ENCODE measurements around the gene WFIKKN1. TPM values are rescaled to one million over a fixed set of nuclear protein-coding genes. Genes with fewer than 3 reads are reported as not detected.

Gene WFIKKN1
- total and polyA plus RNA-seq, 2 experiments from 2014 or later: 3.5 to 6.8 TPM

GRCh38 chr16:593406-593805 lies 37.4 kb upstream of the WFIKKN1 start:
- Mint-ChIP-seq H3K9me3 (no peaks in the 10 kb centered on the region; the same call in 2 of the 3 replicates), H3K27me3 (ENCODE audit: insufficient read depth, low read depth, poor library complexity) (peaks cover 22% of the 10 kb centered on the region), H3K36me3 (ENCODE audit: low read depth) (peaks cover 8% of the 10 kb centered on the region; the same call in 2 of the 3 replicates), H3K4me3 (no peak overlapping the region), H3K4me1 (peaks cover 9% of the 10 kb centered on the region), H3K27ac (no peak overlapping the region)
- H4K20me1 ChIP-seq (replicated peaks; ENCODE audit: insufficient read depth): peaks cover 19% of the 10 kb centered on the region
- DNase-seq (ENCODE audit: low spot score): no peak
- no peak for ATAC-seq
- TF ChIP-seq ZNF331 (CRISPR knock-in tag; IDR thresholded peaks at IDR 0.05; ENCODE audit: low read depth): no peak
- no peak for TF ChIP-seq EZH2 (IDR thresholded peaks at IDR 0.05; ENCODE audit: low read depth, unreplicated experiment)
- TF ChIP-seq CREB1 (CRISPR knock-in tag; IDR thresholded peaks at IDR 0.05; ENCODE audit: low read depth): no peak
- TF ChIP-seq NANOG (IDR thresholded peaks at IDR 0.05; ENCODE audit: borderline replicate concordance): no peak
- TF ChIP-seq POLR2AphosphoS5 (IDR thresholded peaks at IDR 0.05; ENCODE audit: low read depth): no peak
- TF ChIP-seq JUNB (IDR thresholded peaks at IDR 0.05; ENCODE audit: unreplicated experiment): no peak
- TF ChIP-seq EZH2phosphoT487 (IDR thresholded peaks at IDR 0.05; ENCODE audit: unreplicated experiment): no peak
- no peak for TF ChIP-seq STAT1 (IDR thresholded peaks at IDR 0.05; ENCODE audit: unreplicated experiment)
- no peak for TF ChIP-seq ZNF462 (CRISPR knock-in tag; IDR thresholded peaks at IDR 0.05)
- TF ChIP-seq REST (IDR thresholded peaks at IDR 0.05; ENCODE audit: unreplicated experiment): no peak
- no peak for TF ChIP-seq CTCF (conservative IDR thresholded peaks at IDR 0.05; ENCODE audit: low read depth in 2 of 2)
- TF ChIP-seq ZNF114 (CRISPR knock-in tag; IDR thresholded peaks at IDR 0.05): no peak
- no peak for TF ChIP-seq ETS1 (IDR thresholded peaks at IDR 0.05)
- no peak overlapping the region for H2AFZ ChIP-seq
- H3K36me3 ChIP-seq (ENCODE audit: insufficient read depth): no peaks in the 10 kb centered on the region
- no peaks in the 10 kb centered on the region for H3F3A ChIP-seq (replicated peaks; ENCODE audit: low read depth)
- H3K4me1 ChIP-seq (ENCODE audit: insufficient read depth): no peaks in the 10 kb centered on the region
- H3K79me2 ChIP-seq (replicated peaks; ENCODE audit: insufficient read depth): peaks cover 34% of the 10 kb centered on the region
- no peak overlapping the region for H3K27ac ChIP-seq (ENCODE audit: low read depth)
- no peaks in the 10 kb centered on the region for H3K9me2 ChIP-seq (ENCODE audit: insufficient read depth)
- no peaks in the 10 kb centered on the region for H3K27me3 ChIP-seq (ENCODE audit: insufficient read depth)
- H3K4me2 ChIP-seq: no peak overlapping the region
- H3K4me3 ChIP-seq: no peak overlapping the region

All from GM23338 (cell line).